GM19025 (cell line): ENCODE results near the gene RCAN1.

Experiments
- ATAC-seq: cut with Tn5 transposase; IDR thresholded peaks from one replicate; pipeline ENCODE4 v1.9.1; 2021; ENCODE audit warnings: mild to moderate bottlenecking, low read depth, moderate library complexity; ENCODE audit not compliant: unreplicated experiment

Gene RCAN1

GRCh38 chr21:34521561-34521960, 93.4 kb downstream of the RCAN1 start:
- ATAC-seq: no peak

GRCh38 chr21:34520764-34521508, 94.0 kb downstream of the RCAN1 start:
- ATAC-seq: no peak

DNA sequence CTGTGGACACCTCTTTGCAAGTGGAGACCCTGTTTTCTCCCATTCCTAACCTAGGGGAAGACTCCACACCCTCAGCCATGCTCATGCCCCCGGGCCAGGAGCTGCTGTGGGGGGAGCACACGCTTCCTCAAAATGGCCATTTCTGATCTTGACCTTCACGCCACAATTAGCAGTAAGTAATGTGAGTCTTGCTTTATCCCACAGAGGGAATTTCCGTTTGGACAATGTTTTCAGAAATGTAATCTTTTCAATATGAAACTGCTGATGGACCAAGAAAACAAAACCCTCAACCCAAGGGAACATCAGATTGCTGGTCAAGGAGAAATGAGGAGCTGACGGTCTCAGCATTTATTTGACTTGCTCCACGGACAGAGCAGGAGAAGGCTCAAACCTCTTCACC, 94.6 kb downstream of the RCAN1 start:
- ATAC-seq: no peak

DNA sequence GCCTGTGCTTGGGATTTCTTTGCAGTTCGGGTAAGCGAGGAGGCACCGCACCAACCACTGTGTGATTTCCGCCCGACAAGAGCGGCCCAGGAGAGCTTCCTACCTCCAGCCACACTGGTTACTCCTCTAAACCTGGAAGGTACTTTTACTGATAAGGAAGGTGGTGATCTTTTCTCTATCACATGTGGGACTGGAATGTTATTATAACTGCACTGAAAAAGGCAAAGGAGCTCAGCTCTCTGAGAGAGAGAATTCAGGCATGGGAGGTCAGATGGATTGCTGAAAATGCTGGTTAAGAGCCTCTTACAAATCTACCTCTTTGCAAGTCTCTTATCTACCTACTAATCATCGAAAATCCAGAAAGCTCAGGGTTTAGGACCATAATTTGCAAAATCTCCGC, 95.2 kb downstream of the RCAN1 start:
- ATAC-seq: no peak

DNA sequence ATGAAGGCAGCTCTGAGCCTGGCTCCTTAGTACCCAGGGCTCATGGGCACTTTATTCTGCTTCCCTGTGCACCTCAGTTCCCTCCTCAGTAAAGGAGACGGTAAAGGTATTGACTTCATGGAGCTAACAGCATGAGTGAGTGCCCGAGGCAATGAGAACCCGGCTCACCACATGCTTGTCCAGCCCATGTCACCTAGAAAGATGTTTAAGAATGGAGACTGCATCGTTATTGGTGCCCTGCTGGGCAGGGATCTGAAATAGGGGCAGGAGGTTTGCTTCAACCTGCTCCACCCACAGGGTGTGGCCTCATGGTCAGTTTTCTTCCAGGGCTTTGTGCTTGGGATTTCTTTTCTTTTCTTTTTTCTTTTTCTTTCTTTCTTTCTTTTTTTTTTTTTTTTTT, 95.9 kb downstream of the RCAN1 start:
- no peak for ATAC-seq

GRCh38 chr21:34518301-34518700, 96.6 kb downstream of the RCAN1 start:
- no peak for ATAC-seq

DNA sequence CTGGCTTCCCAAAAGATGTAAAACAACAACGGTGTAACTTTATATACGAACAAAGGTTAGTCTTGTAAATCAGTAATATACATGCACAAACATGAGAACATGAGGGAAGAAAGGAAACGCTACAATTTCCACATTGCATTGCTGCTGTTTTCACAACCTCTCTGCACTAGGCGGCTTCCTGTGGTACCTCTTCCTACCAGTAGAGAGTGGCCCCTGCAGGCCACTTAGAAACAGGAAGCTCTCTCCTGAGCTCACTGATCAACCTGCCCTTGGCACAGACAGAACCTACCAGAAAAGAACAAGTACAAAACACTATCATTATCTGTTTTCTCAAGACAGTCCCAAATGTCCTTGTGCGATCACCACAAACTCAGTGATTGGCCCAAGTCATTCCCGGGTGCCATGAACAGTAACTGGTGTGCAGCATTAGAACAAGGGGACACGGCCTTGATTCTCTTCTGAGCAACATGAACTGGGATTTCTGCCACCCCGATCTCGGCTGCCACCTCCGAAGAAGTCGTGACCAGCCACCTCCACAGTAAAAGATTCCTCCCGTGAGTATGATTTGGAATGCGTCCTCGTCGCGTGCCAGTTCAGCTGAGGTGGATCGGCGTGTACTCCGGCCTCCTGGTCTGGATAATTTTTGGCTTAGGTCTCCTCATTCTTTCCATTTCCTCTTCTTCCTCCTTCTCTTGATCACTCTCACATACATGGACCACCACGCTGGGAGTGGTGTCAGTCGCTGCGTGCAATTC, 97.2 kb downstream of the RCAN1 start:
- no peak for ATAC-seq

- no peak for ATAC-seq
Measured at GRCh38 chr21:34517039-34517438, 97.9 kb downstream of the RCAN1 start.

- no peak for ATAC-seq
Measured at GRCh38 chr21:34514576-34515115, 100.3 kb downstream of the RCAN1 start.

GRCh38 chr21:34513129-34513675, 101.7 kb downstream of the RCAN1 start:
- no peak for ATAC-seq

DNA sequence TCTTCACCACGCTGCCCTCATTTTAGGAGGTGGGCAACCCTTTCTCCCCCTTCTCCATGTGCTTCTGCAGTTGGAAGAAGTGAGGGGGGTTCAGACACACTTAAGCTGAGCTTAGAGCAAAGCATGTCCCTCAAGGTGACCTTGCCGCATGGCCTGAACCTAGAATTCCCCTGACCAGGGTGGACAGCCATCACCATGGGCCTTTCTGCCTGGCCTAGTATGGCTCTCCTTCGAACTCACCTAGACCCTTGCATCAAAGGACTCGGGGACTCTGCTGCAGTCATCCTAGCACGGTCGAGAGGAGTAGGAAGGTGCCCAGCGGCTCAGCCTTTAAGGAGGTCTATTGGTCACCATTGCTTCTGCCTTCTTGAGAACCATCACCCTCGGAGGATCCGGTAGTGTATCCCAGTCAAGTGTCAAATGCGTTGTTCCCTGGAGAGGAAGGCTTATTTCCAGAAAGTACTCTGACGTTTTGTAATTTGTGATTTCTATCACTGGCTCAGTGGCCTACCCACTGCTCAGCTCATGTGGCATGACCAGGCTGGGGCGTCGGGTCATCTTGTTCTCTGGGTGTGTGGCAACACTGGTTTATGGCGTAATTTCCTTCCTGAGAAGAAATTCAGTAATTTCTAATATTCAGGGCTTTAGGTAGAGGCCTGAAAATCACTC, 103.0 kb downstream of the RCAN1 start, which contains the start of gene KCNE1:
TSS of gene KCNE1 (minus strand) at position 424 of the 669 bp plus-strand sequence. CDS start 62,576 bp downstream, outside the sequence.
- ATAC-seq: no peak

DNA sequence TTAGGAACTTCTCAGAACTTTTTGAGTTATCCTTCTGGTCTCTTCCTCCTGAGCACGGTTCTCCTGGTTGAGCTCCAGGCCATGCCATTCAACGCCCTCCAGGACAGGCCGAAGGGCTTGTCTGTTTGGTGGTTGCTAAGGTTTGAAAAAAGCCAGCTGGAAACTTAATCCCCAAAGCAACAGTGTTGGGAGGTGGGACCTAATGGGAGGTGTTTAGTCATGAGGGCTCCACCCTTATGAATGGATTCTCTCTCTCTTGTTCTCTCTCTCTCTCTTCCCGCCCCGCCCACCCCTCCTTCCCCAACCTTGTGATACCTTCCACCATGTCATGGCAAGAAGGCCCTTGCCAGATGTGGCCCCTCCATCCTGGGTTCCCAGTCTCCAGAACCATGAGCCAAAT, 103.7 kb downstream of the RCAN1 start:
- no peak for ATAC-seq

GRCh38 chr21:34510148-34511142, 104.5 kb downstream of the RCAN1 start:
- ATAC-seq: no peak

- no peak for ATAC-seq
Measured at GRCh38 chr21:34509151-34509550, 105.8 kb downstream of the RCAN1 start.

- no peak for ATAC-seq
Measured at GRCh38 chr21:34504595-34504994, 110.3 kb downstream of the RCAN1 start.

- no peak for ATAC-seq
Measured at GRCh38 chr21:34502480-34503106, 112.3 kb downstream of the RCAN1 start.

DNA sequence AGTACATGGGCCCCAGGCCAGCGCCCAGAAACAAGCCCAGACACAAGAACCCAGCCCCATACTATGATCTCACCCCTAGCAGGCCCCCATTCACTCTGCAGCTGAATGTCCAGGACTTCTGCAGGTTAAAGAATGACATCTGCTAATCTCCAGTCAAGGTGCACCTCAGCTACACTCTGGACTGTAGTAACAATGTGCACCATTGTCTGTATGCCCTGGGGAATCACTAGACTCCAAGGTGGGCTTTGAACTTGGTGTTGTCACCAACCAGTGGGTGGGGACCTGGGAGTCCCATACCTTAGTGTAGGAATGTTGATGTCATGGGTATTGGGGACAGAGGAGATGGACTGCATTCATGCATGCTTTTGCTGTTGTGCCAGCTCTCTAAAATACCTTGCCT, 113.2 kb downstream of the RCAN1 start:
- ATAC-seq: no peak

- no peak for ATAC-seq
Measured at GRCh38 chr21:34500191-34500590, 114.7 kb downstream of the RCAN1 start.

DNA sequence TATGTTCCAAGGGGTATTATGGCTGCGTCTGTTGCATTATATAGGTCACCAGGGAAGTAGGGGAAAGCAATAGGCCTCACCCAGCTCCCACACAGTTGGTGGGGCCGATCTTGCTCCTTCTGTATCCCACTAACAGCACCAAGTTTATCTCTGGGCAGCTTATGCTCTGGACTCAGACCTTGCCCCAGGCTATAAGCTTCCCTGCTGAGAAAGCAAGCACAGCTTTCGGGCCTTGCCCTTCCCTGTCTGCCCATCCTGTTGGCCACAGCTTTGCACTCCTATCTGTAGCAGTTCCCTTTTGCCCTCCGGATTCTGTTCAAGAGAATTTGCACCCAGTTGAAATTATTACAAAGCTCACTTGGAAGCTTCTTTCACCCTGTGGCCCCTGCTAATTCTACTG, 115.8 kb downstream of the RCAN1 start:
- ATAC-seq: no peak
